MM.1S (cell line): ENCODE measurements around the gene STAP2.

Experiments
- EZH2 ChIP-seq: fragments of 300-600 bp; sonication (generic); optimal IDR thresholded peaks from 2 replicates; pipeline ENCODE3; 2017; ENCODE audit warnings: low read depth, mild to moderate bottlenecking, antibody characterized with exemption, low read length, mixed read lengths
- EZH2phosphoT487 ChIP-seq: fragments of 300-600 bp; sonication (generic); IDR thresholded peaks from 2 replicates; pipeline ENCODE4 v1.6.1; 2018; ENCODE audit warnings: antibody characterized with exemption, low read length
- TF ChIP-seq, protein P1 (sequence below): fragments of 300-600 bp; sonication (generic); IDR thresholded peaks from 2 replicates; pipeline ENCODE4 v1.5.1; 2016; ENCODE audit warnings: antibody characterized with exemption, low read length, mixed read lengths

DNA sequence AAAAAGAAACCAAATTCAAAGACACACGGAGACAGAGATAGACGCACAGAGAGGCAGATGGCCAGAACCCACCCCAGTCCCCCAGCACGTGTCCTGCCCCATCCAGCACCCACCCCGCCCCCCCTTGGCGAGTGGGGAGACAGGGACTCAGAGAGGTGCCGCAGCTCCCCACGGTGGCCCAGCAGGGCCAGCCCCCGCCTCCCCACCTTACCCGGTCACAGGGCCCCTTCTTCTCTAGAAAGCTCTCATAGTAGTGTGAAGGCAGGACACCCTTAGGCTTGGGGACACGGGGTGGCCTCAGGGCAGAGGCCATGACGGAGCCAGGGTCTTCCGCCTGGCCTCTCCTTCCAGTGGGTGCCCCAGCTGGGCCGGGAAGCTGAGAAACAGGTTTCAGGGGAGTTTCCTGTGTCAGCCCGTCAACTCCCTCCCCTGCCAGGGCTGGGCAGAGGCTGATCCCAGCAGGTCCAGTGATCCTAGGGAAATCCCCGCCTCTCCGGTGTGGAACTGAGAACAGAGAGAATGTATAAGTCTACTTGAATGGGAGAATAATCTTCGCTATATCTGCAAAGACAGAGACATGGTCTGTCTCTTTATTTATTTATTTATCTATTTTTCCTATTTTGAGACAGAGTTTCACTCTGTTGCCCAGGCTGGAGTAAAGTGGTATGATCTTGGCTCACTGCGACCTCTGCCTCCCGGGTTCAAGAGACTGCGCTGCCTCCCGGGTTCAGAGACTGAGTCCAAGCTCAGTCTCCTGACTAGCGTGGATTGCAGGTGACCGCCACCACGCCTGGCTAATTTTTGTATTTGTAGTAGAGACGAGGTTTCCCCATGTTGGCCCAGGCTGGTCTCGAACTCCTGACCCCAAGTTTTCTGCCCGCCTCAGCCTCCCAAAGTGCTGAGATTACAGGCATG, at the start of gene STAP2:
- TF ChIP-seq, protein P1, sequence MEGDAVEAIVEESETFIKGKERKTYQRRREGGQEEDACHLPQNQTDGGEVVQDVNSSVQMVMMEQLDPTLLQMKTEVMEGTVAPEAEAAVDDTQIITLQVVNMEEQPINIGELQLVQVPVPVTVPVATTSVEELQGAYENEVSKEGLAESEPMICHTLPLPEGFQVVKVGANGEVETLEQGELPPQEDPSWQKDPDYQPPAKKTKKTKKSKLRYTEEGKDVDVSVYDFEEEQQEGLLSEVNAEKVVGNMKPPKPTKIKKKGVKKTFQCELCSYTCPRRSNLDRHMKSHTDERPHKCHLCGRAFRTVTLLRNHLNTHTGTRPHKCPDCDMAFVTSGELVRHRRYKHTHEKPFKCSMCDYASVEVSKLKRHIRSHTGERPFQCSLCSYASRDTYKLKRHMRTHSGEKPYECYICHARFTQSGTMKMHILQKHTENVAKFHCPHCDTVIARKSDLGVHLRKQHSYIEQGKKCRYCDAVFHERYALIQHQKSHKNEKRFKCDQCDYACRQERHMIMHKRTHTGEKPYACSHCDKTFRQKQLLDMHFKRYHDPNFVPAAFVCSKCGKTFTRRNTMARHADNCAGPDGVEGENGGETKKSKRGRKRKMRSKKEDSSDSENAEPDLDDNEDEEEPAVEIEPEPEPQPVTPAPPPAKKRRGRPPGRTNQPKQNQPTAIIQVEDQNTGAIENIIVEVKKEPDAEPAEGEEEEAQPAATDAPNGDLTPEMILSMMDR, result no peak
- TF ChIP-seq EZH2 (no peak), EZH2phosphoT487 (no peak)
